ENCODE measurements around the gene PPIG.

GRCh38 chr2:169661265-169661664 lies 77.1 kb downstream of the PPIG start:
- TF ChIP-seq CTCF (IDR thresholded peaks at IDR 0.05) = no peak
- TF ChIP-seq EZH2phosphoT487 (IDR thresholded peaks at IDR 0.05) = no peak
